Stimulated activated CD8-positive, alpha-beta memory T cell treated with anti-CD3 and anti-CD28 coated beads, Interleukin-4, amount 100 ng/mL, for 24 hours (primary cell): ENCODE results near the gene SMG7.

ENCODE experiments used
- DNase-seq: peaks from one replicate; pipeline ENCODE4 v3.0.0-alpha.2; 2020; ENCODE audit warnings: low read depth

SMG7 gene

DNA sequence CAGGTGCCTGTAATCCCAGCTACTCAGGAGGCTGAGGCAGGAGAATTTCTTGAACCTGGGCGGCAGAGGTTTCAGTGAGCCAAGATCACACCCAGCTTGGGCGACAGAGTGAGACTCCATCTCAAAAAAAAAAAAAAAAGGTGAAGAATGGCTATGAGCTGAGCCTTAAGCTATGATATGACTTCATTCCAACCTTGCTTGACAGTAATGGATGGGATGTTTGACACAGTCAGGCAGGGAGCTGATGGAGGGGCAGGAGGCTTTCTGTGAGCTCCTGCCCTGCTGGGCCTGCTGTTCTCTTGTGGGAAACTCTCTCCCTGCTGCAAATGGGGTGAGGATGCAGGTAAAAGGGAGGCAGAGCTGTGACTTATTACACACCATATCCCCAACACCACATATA, 90.4 kb downstream of the SMG7 start:
- DNase-seq, result no peak

DNA sequence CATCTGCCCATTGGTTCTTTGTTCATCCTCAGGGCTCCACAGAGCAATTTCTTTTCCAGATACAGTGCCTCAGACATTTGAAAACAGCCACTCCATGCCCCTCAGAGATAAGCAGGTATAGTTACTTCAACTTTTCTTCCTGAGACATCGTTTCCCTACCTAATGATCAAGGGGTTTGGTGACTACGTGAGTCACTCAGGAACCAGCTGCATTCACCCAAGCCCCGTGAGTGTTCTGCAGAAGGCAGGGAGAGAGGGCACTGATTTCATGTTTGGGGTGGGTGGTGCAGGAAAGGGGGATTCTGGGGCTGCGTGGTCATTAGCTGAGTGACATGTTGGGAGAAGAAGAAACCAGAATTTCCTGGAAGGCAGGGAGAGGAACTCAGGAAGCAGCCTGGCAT, 93.0 kb downstream of the SMG7 start:
- no peak for DNase-seq

DNA sequence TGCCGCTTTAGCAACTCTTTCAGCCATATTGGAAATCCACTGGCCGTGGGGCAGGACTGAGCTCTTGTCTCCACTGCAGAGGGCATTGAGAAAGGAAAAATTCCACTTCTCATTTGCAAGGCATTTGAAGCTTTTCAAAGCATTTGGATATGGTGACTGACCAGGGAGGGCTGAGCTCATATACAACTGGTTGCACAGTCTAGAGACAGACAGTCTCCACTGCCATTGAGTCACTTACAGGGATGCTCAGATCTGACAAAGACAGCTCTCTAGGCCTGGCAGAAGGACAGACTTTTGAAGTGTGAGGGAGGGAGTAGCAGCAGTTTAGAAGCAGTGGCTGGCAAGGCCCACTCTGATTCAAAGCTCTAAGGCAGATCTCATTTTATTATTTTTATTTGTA, 93.7 kb downstream of the SMG7 start:
- no peak for DNase-seq

DNA sequence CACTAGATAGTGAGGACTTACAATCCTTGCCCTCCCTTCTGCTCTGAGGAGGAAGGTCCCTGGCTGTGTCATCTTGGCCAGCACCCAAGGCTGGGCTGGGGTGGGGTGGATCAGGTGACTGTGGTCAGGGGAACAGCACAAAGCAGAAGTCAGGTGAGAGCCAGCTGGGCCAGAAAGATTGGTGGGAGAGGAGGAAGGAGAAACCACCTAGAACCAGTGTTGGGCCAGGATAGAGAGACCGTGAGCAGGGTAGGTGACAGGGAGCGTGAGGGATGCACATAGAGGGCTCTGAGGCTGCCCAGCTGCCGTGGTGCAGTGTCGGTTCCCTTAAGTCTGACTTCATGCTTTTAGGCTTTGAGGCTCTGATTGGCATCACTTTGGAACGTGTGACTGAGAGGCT, 95.3 kb downstream of the SMG7 start:
- no peak for DNase-seq

DNA sequence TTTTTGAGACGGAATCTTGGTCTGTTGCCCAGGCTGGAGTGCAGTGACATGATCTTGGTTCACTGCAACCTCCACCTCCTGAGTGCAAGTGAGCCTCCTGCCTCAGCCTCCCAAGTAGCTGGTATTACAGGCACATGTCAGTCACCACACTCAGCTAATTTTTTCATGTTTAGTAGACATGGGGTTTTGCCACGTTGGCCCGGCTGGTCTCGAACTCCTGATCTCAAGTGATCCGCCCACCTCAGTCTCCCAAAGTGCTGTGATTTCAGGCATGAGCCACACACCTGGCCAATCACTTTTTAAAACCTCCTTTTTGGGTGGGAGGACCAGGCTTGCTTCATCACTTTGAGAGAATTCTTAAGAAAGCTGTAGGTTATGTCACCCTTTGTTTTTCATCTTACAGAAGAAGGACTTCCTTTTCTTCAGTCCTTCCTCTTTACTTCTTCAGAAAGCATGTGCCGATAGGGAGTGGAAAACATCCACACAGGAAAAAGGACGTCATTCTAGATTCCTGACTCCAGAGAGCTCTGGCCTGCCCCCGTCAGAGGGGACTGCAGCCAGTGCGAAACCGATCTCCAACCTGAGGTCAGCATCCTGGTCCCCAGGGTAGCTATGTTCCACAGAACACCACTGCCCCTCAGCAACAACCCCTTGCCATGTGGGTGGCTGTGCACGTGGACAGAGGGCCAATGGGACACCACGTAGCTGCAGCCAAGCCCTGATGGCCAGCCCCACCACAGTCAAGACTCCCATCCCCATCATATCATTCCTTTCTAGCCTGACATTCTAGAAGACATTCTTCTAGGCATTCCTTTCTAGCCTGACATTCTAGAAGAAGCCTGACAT, 96.1 kb downstream of the SMG7 start:
- no peak for DNase-seq

DNA sequence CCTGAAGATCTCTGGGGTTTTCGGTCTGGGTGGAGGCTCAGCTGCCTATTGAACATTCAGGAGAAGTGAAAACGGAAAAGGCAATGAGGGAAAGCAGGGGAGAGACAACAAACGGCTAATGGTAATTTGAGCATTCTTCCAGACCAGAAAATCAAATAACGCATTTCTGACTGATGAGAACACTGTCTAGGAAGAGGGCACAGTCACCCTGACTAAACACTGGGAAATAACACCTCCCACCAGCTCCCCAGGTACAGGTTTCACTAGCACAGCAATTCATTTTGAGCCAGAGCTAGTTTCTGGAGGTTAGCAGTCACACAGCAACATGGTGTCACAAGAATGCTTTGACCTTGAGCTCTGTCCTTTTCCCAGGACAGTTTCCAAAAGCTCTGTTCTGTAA, 96.8 kb downstream of the SMG7 start:
- DNase-seq, result no peak

DNA sequence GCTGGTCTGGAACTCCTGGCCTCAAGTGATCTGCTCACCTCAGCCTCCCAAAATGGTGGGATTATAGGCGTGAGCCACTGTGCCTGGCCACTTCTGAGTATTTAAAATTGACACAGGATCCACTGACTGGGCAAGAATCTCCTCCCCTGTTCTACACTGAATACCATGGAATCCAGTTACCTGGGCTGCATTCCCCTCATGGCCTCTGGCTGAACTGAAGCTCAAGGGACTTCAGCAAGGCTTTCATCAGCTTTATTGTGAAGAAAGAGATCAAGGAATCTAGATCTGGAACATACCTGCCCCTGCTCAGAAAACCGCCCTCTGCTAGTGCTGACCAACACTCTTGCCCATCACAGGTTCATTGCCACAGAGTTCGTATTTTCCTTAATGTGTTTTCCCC, 97.5 kb downstream of the SMG7 start:
- no peak for DNase-seq

DNA sequence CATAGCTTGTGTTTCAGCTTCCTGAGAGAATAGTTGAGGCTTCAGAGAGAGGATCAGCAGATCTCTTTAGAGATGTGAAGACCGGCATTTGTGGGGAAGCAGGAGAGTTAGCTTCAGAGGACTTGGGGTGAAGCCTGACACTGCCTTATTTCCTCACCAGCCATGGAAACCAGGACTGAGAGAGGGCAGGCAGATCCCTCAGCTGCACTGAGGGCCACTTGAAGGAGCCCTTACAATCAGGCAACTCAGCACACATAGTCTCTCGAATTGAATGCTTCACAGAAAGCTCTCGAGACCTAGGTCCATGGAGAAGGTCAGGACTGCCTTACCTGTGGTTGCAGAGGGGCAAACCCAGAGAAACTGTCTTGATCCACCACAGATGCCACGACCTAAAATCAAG, 98.2 kb downstream of the SMG7 start:
- no peak for DNase-seq

DNA sequence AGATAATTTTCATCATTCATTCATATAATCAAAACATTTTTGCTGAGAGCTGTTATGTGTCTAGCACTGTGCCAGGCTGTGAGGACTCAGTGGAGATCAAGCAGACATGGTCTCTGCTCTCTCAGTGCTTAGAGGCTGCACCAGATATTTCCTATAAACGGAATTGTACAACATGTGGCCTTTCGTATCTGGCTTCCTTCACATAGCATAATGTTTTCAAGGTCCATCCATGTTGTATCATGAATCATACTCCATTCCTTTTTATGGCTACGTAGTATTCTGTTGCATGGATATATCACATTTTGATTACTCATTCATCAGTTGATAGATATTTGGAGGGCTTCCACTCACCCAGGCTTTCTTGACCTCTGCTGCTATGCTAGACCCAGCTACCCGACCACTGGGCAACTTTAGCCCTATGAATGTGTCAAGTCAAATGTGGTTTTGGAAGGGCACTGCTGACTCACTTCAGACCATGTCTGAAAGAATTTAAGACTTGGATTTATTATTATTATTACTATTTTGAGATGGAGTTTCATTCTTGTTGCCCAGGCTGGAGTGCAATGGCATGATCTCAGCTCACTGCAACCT, 99.5 kb downstream of the SMG7 start:
- no peak for DNase-seq

DNA sequence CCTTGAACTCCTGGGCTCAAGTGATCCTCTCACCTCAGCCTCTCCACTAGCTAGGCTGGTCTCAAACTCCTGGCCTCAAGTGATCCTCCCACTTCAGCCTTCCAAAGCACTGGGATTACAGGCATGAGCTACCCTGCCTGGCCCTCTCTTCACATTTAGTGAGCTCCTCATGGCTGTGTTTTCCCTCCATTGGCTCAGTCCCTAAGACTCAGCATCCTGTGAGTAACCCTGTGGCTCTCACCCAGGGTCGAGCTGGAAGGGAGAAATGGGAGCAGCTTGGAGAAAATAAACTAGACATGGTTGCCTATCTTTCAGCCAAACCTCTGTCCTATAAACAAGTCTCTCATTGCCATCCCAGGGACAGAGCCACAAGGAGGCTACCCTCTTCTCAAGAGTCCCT, 100.4 kb downstream of the SMG7 start:
- DNase-seq, result no peak

DNA sequence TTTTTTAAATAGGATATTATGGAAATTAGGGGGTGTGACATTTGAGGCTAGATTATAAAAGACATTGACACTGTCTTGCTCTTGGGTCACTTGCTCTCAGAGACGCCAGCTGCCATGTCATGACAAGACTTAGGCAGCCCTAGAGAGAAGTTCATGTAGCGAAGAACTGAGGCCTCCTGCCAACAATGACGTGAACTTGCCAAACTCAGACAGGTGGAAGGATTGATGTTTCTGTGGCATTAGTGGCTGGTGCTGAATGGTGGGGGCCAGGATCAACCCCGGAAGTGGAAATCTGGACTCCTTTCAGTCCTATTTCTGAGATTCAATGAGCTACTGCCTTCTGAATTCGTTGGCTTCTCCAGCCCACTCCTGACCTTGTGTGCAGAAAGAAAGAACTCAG, 103.3 kb downstream of the SMG7 start:
- no peak for DNase-seq

DNA sequence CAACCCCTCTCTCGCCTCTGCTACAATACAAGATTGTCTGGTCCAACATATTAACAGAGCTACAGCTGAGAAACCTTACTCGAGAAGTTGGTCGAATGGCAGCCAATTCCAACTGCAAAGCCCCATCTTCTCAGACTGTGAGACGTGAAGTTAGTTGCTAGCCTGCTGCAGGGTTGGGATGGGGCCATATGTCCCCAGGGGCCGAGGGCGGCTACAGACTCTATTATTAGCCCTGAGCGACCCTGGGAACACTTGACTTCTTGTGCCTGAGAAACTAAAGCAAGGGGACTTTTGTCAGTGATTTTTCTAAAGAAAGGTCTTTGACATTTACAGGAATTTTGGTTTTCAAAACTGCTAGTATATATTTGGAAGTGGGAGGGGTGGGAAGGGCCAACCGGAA, 104.2 kb downstream of the SMG7 start:
- DNase-seq, result no peak

DNA sequence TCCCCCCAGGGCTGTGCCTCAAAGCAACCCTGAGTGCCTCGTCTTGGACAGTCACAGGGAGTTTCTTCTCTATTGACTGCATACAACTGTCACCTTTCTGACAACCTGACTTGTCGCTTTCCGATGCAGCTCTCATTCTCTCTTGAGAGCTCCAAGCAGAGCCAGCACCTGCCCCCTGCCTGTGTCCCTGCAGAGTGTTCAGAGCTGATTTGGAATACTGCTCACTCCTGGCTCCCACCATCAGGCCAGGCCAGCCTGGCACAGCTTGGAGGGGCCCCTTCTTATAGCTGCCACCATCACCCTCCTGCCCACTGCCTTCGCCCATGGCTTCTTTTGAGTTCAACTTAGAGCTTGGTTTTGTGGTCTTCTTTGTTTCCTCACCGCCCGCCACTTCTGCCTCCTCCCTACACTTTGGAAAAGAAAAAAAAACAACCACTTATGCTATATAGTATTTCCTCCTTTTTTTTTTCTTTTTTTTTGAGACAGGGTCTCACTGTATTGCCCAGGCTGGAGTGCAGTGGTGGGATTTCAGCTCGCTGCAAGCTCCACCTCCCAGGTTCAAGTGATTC, 105.7 kb downstream of the SMG7 start:
- DNase-seq, result no peak

DNA sequence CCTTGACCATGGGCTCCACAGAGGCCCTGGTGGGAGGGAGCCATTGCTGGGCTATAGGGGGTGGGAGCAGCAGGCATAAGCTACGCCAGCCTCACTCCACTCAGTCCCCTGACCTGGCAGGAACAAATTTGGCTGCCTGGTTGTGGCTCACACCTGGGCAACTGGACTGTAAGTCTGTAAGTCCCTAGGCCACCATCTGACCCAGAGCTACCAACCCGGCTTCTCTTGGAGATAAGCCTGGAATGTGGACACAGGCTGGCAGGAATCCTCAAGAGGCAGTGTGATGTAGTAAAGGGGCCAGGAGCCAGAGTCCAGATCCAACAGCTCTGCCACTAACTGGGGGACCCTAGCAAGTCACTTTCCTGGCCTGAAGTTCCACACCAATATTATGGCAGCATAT, 106.6 kb downstream of the SMG7 start:
- DNase-seq, result no peak

DNA sequence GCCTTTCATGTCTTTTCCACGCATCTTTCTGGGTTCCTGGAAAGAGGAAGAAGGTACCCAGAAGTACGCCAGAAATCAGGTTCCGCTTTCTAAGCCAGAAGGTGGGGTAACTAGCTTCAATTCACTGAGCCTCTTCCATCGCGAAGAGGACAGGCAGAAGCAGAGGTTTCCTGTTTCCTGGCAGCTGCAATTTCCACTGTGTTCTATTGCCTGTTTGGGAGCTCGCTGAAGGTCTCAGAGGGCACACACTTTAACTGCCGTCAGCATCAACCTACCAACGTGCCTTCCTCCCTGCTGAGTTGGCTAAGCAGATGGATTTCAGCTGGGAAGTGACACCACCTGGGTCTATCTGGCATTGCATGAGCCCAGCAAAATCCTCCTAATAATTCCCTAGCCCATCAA, 108.0 kb downstream of the SMG7 start:
- DNase-seq, result no peak

DNA sequence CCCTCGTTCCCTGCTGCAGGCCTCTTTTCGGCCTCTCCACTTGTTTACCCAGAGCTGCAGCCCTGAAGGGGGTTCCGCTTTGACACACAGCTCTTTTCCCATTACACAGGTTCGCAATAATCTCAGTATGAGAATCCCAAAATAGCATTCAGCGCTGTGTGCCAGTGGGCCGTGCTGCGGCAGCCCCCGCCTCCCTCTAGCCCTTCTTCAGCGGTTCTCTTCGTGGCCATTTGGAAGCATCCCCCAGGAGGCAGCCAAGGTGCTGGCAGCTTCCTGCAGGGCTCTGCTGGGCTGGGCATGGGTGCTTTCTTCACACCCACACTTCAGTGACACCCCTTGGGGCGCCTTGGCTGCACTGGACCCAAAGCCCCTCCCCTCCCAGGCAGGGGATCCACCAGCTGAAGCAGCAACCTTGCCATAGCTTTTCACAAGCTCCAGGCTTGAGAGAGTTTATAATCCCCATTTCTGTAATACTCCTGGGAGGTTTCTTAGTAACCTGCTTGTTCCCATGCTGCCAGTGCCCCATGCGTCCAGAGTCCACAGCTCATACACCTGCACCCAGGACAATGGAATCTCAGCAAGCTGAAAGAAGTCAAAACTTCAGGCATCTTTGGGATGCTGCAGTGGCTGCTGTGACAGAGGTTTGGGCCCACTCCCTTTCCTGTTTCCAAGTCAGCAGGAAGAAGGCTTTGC, 109.9 kb downstream of the SMG7 start:
- DNase-seq, result no peak

DNA sequence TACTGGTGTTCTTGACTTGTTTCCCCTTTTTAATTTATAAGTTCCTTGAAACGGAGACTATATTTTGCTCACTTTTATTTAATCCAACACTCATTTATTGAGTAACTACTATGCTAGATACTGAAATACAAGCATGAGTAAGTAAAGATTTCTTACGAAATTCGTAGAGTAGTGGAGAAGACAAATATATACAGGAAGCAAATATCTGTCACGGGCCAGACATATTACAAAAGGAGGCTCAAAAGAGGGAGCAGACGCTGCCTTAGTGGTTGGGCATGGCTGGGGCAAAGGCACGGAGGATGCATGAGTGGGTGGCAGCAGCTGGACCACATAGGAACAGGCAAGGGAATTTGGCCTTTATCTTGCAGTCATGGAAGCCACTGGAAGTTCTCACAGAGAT, 111.2 kb downstream of the SMG7 start:
- no peak for DNase-seq

DNA sequence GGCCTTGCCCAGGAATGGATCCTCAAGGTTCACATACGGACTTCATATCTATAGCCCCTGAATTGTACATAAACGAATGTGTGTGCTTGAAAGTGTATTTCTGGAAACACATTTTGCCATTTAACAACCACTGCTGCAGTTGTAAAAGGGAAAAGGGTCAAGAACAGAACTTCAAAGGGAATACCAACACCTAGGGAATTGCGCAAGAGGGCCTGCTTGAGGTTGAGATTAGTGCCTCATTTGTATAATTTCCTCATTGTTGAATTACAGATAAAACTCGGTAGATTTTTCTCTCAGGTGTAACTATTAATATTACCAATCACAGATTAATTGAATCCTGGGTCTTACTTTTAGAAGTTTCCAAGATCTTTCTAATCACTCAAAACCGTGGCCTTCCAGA, 111.8 kb downstream of the SMG7 start:
- DNase-seq, result no peak

DNA sequence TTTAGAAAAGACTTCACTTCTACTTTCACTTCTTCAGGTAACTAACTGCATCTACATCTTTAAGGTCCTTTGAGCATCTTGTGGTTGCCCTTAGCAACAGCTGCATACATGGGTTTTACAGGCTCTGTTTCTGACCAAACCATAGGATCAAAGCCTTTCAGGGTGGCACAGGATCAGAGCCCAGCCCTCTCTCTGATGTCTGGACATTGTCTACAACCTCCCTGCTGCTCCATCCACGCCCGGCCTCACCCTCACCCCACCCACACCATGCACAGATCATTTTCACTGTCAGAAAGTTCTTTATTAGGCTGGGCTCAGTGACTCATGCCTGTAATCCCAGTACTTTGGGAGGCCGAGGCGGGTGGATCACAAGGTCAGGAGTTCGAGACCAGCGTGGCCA, 112.7 kb downstream of the SMG7 start:
- no peak for DNase-seq

DNA sequence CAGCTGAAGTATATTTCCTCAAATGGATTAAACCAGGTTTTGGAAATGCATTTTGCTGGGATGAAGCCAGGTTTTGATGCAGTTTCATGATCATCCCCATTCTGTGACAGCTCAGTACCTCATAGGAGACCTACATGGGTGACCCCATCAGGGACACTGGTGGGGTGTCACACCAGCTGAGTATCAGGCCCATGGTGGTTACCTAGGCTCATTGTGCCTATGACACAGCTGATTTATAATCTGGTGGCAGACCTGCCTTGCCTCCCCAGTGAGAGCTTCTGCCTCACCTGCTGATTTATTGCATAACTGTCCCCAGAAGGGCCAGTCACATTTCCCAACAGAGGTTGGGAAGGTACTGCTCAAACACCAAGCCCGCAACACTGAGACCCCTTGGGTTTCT, 114.2 kb downstream of the SMG7 start:
- no peak for DNase-seq

DNA sequence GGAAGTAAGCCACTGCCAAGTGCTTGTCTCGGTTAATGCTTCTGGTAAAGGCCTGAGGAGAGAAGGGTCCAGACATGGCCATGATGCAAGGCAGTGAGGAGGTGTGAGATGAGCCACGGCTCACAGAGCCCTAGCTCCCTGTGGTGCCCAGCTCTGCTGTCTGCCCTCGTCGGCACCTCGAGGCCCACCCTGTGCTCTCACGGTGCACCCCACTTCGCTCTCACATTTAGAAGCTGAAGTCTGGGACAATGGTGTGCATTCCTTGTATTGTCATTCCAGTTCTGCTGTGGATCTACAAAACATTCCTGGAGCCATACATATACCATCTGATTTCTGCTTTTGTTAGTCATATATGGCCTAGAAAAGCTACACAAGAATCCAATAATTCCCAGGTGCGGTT, 114.6 kb downstream of the SMG7 start:
- no peak for DNase-seq

DNA sequence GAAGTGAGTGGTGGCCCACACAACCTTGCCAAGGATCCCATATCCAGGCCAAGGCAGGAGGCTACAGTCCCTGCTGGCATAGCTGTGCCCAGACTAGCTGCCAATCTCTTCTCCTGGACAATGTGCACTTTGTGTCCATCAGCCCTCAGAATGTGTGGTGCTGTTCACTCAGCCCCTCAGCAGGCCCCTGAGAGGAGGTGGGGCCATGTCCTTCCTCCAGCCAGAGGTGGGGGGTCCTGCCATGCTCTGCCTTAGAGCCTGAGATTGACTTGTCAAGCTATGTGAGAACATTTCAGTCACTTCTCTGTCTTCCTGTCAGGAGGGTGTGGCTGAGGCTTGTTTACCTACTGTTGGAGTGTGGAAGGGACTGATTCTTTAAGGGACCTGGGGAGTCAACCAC, 116.5 kb downstream of the SMG7 start:
- DNase-seq, result no peak

DNA sequence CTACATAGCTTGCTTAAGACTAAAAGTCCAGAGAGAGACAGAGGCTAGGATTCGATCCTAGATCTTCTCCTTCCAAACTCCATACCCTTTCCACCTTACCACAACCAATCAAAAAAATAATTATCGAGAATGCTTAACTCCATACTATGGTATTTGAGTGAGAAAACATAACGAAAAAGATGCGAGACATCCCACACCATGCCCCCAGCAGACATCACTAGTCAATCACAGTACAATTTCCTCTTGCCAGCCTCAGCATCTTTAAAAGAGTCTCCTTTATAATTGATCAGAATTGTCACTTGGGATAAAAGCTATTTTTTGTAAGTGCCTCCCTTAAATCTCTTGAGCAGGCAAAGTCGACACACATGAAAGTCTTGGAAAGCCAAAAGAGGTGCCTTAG, 117.1 kb downstream of the SMG7 start:
- no peak for DNase-seq
